NCI-H2029 treated with DMSO at 0.1 percent for 48 hours (cell line): Measurements from ENCODE around the gene ZDHHC19.
"Not testable (repeated sequence)": the region's sequence is repeated elsewhere in the genome, so short reads cannot be mapped to it uniquely, and the experiment has no call there.

Experiments
- DNase-seq: peaks from one replicate; lab custom pipeline; 2025; lab: John Stamatoyannopoulos, UW

The ZDHHC19 gene

GRCh38 chr3:196203846-196204245 is 7.4 kb downstream of the ZDHHC19 start:
- no peak for DNase-seq

- no peak for DNase-seq
These were observed 8.7 kb downstream of the ZDHHC19 start for GRCh38 chr3:196202516-196202970.

DNA sequence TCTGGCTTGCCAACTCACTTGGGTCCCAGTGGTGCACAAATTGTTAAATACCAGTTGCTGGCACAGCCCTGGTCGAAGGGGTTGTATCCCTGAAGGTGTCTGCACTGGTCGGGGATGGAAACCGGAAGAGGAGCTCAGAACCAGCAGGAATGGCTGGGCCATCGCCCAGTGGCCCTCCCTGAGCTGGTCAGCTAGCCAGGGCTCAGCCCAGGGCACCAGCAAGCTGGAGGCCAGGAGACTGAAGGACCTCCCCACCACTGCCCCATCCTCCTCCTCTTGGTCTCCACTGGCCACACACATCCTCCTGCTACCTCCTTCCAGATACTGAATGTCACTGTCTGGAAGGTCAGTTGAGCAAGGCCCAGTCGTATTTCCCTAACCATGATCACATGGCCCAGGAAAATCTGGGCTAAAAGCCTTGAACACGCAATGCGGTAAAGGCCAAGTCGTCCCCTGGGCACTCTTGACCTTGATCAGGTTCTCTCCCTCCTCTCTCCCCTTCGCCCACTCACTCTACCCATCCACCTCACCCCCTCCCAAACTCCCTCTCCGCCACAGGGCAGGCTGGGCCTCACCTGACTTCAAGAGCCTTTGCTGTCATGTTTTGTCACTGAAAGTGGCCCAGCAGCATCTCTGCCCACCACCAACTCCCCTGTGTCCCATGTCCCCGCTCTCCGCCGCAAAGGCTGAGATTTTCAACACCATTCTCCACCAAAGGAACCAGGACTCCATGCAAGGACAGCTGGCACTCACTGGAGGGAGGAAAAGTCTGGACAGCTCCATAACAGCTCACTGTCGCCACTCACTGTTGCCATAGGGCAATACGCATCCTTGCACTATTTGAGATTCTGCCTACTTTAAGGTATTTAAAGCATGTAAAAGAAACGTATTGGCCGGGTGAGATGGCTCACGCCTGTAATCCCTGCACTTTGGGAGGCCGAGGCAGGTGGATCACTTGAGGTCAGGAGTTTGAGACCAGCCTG is 12.1 kb downstream of the ZDHHC19 start:
- DNase-seq = no peak

GRCh38 chr3:196198081-196198675 is 13.0 kb downstream of the ZDHHC19 start:
- no peak for DNase-seq

DNA sequence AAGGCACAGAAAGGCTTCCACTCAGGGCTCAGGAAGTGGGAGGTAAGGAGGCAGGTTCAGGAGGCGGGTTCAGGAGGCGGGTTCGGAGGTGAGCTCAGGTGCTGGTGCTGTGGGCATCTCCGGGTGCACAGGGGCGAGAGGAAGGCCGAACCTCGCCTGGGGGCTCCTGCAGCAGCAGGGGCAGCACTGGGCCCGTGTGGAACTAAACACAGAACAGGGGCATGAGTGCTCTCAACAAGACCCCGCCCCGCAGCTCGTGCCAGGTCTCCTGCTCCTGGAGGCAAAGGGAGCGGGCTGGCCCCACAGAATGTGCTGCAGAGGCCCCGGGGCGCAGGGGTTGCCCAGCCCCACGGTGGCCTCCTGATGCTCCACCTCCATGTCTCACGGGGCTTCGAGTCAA is 13.7 kb downstream of the ZDHHC19 start:
- no peak for DNase-seq

DNA sequence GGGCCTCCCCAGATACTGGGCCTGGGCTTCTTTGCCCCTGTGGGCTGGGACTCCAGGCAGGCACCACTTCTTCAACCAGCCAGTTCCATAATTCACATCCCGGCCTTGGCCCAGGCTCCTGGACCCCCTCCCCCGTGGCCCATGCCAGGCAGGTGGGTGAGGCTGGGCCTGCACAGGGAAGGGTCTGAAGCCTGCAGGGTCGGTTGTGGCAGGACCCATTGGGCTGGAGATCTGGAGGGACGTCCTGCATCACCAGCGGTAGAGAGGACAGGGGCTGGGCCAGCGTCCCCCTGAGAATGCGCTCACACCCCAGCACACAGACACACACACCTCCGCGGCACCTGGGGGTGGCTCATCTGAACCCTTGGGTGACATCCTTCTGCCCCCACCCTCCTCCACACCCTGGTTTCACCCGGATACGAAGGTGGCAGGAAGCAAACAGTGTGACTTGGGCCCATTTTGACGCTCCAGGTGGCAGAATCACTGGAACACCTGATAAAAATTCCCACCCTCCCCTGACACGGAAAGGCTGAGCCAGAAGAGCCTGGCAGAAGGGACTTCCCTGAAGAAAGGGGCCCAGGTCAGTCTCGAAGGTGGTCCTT is 15.4 kb downstream of the ZDHHC19 start:
- no peak for DNase-seq

- DNase-seq = no peak
These were observed 16.7 kb downstream of the ZDHHC19 start for GRCh38 chr3:196194542-196194915.

GRCh38 chr3:196193736-196194541 is 17.3 kb downstream of the ZDHHC19 start:
- no peak for DNase-seq

DNA sequence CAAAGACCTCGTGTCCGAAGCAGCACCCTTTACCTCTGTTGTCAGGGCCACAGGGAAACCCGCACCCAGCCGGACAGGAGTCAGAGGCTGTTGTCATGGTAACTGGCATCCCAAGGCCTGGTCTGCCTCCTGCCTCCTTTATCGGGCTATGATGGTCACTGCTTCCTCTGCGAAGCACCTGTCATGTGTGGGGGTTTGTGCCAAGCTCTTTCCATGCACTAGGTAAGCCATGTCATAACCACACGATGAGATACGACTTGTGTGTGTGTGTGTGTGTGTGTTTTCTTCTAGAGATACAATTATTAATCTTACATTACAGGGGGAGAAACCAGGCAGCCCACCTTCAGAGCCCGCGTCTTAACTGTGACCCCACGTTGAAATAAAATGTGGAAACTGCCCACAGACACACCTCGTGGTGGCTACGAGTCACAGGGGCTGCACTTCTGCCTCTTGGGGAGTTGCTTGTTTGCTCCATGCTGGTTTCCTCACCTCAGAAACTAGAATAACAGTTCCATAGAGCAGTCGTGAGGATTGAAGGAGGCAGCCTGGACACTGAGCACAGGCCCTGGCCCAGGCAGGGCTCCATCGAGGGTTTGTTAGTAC is 18.0 kb downstream of the ZDHHC19 start:
- no peak for DNase-seq

GRCh38 chr3:196192524-196193051 is 18.6 kb downstream of the ZDHHC19 start:
- no peak for DNase-seq

DNA sequence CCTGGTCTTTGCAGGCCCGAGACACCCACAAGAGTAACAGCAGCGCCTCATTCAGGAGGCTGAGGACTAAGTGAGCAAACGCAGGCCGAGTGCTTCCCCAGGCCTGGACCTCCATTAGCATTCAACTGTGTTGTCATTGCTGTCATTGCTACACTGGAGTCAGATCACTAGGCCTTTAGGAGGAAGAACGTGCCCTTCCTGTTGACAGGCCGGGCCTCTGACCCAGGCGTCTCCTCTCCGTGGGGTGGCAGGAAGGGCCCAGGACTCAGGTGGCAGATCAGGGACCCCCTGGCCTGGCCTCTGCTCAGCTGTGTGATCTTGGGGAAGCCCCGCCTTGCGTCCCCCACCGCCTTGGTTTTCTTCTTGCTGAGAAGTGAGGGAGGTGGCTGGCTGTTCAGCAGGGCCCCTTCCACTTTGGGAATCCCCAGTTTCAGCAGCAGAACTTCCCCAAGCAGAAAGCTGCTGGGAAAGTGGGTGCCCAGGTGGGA is 19.1 kb downstream of the ZDHHC19 start:
- DNase-seq = no peak

- no peak for DNase-seq
These were observed 21.4 kb downstream of the ZDHHC19 start for GRCh38 chr3:196189566-196190347.

DNA sequence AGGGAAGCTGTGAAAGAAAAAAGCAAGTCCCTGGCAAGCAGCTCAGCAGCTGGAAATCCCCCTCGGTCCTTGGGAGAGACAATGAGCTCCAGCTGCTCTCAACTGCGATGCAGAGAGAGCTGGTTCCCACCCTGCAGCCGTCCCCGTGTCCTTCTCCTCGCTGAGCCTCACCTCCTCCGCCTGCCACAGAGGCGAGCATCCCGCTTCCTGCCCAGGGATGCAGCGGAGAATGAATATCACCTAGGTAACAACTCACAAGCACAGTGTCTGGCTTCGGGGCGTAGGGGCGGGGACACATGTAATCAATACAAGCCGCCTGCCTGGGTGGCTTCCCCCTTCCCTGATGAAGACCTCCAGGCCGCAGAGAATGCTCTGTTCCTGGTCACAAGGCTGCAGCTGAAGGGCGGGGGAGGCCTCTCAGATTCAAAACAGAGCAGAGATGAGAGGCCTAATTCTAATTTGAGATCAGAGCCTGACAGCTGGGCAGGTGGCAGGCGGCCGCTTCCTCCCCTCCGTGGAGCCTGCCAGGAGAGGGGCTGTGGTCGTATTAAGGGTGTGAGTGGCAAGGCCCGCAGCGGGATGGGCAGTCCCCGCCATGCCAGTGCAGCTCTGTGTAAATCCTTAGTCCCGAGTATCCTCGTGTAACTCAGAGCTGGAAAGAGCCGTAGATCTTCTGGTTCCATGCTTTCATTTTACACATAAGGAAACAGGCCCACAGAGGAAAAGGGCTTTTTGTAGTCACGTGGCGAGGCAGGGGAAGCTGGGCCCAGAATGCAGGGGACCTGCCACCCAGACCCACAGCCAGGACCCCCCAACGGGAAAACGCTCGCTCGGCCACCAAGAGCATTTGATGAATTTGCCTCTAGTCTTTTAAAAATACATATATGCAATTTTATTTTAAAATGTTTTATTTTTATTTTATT is 24.3 kb downstream of the ZDHHC19 start:
- no peak for DNase-seq

- no peak for DNase-seq
These were observed 26.3 kb downstream of the ZDHHC19 start for GRCh38 chr3:196184881-196185280.

- not testable (repeated sequence) for DNase-seq
These were observed 27.1 kb downstream of the ZDHHC19 start for GRCh38 chr3:196184169-196184432.

DNA sequence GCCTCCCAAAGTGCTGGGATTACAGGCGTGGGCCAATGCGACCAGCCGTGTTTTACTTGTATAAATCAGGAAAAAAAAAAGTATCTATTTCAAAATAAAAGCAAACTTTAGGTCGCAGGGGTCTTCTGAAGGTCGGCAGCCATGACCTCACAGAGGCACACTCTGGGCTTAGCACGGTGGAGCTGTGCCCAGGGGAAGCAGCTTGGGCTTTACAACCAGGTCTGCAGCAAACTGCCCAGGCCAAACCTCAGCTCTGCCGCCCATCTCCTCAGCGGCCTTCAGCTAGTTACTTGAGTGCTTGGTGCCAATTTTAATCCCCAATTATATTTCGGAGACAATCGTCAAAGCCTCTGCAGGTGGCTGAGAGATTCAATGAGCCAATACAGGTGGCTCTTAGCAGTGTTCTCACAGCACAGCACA is 30.1 kb downstream of the ZDHHC19 start:
- DNase-seq = no peak

GRCh38 chr3:196180346-196180745 is 30.9 kb downstream of the ZDHHC19 start:
- DNase-seq = no peak

DNA sequence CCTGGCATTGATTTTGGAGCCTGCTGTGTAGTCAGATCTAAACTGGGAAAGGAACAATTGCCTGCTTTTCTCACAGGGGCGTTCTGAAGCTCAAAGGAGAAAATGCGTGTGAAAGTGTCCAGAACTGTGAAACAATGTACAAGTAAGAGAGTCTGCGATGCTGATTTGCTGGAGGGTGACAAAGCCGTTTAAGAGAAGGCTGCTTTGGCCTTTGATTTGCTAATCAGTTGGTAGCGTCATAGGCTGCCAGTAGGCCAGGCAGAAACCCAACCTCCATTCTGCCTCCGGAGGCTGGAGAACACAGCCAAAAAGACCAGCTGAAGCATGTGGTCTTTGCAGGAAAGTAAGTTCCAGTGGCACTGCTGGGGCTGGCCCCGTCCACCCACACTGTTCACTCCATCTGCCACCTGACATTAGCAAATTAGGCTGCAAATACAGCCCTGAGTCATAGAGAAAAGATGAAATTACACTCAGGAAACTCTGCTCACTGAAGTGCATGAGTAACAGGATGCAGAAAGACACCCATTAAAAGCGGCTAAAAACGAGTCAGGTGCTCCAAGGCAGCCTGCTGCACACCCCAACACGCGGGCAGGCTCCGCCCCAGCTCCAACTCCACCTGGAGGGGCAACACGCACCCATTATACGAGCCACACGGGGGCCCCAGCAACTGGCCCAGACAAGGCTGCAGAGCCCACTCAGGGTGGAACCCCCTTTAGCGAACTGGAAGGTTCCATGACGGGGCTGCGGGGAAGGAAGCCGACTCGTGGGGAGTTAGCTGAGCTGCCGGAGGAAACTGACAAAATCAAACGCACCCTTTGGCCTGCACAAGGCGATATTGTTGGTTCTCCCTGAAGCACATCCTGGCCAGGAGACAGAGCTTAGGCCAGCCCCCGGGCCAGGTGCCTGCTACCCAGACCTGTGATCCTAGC is 31.6 kb downstream of the ZDHHC19 start:
- no peak for DNase-seq
